Raji (cell line): ENCODE results near the gene ARHGAP18.

ENCODE experiments used
- POLR2A ChIP-seq: IDR thresholded peaks from 2 replicates; pipeline ENCODE4 v1.6.1; 2011; ENCODE audit warnings: low read depth, low read length, control low read depth; ENCODE audit not compliant: insufficient read depth

The ARHGAP18 gene

GRCh38 chr6:129684323-129684884 lies 25.6 kb downstream of the ARHGAP18 start:
- TF ChIP-seq POLR2A = no peak

- no peak for TF ChIP-seq POLR2A
Measured at GRCh38 chr6:129683601-129684322, 26.2 kb downstream of the ARHGAP18 start.

- TF ChIP-seq POLR2A = no peak
Measured at GRCh38 chr6:129681913-129682205, 28.1 kb downstream of the ARHGAP18 start.

GRCh38 chr6:129680633-129681032 lies 29.3 kb downstream of the ARHGAP18 start:
- no peak for TF ChIP-seq POLR2A

GRCh38 chr6:129679758-129680157 lies 30.2 kb downstream of the ARHGAP18 start:
- no peak for TF ChIP-seq POLR2A

- TF ChIP-seq POLR2A = no peak
Measured at GRCh38 chr6:129679275-129679674, 30.7 kb downstream of the ARHGAP18 start.

GRCh38 chr6:129678463-129678862 lies 31.5 kb downstream of the ARHGAP18 start:
- no peak for TF ChIP-seq POLR2A

GRCh38 chr6:129677620-129678325 lies 32.2 kb downstream of the ARHGAP18 start:
- no peak for TF ChIP-seq POLR2A

GRCh38 chr6:129675669-129676472 lies 34.1 kb downstream of the ARHGAP18 start:
- no peak for TF ChIP-seq POLR2A

- TF ChIP-seq POLR2A = no peak
Measured at GRCh38 chr6:129673748-129674147, 36.2 kb downstream of the ARHGAP18 start.

- TF ChIP-seq POLR2A = no peak
Measured at GRCh38 chr6:129672881-129673631, 36.9 kb downstream of the ARHGAP18 start.

- TF ChIP-seq POLR2A = no peak
Measured at GRCh38 chr6:129672341-129672682, 37.7 kb downstream of the ARHGAP18 start.

- no peak for TF ChIP-seq POLR2A
Measured at GRCh38 chr6:129671442-129672340, 38.3 kb downstream of the ARHGAP18 start.

- no peak for TF ChIP-seq POLR2A
Measured at GRCh38 chr6:129670634-129671033, 39.3 kb downstream of the ARHGAP18 start.
